K562 (cell line): ENCODE measurements around the gene TPI1. TPM values are rescaled to one million over a fixed set of nuclear protein-coding genes. Genes with fewer than 3 reads are reported as not detected.
A peak's percentile ranks its signal among the peaks of the same experiment; 100 is the strongest.

Experiments used
- ATAC-seq: fragments of 200-7000 bp; cut with Tn5 transposase; 3 replicates; pipeline ENCODE4 v1.9.1; 2020; ENCODE audit warnings: moderate library complexity
- BruUV-seq: library from RNA; stranded (reverse); fragments of 400-500 nt; replicated peaks from 2 replicates; lab custom pipeline; 2021; lab: Mats Ljungman, UMichigan
- CTCF ChIA-PET: fragments of 300-600 bp; formaldehyde crosslinking; extraction: SDS; loops from one replicate; lab custom pipeline; 2021; ENCODE audit warnings: low intra/inter-chr PET ratio; lab: Yijun Ruan, JAX
- POLR2A ChIA-PET: fragments of 300-600, 350-650 bp; sonication (Branson Sonifier 250); formaldehyde crosslinking; extraction: SDS; loops from one replicate; lab custom pipeline; 2021; ENCODE audit warnings: antibody characterized with exemption, inconsistent platforms; lab: Yijun Ruan, JAX
- DNase-seq, 4 experiments: peaks; one replicate each; pipeline versions ENCODE4 v3.0.0 to v3.0.0-alpha.2; 2011 to 2018; ENCODE audit warnings: low spot score in 3 of 4, mixed read lengths in 3 of 4; ENCODE audit errors: extremely low read depth in 1 of 4
- FAIRE-seq: peaks from 2 replicates; lab custom pipeline; 2011; peaks lifted over from hg19 to GRCh38; lab: Jason Lieb, UNC
- H2AFZ ChIP-seq: 2 replicates; pipeline ENCODE4 v1.6.0; 2011; ENCODE audit warnings: low read depth, low read length, control low read depth, inconsistent platforms
- H3K27ac ChIP-seq: fragments of 200-600 bp; 3 replicates; pipeline ENCODE4 v1.8.0; 2011; ENCODE audit warnings: low read depth, mild to moderate bottlenecking, control low read depth, inconsistent platforms, low read length, moderate library complexity, mixed read lengths; ENCODE audit errors: extremely low read depth
- H3K27me3 ChIP-seq, 2 experiments: fragments of 300-600 bp in 1 of 2; 2 replicates in 1 of 2; 3 replicates in 1 of 2; pipeline versions ENCODE4 v1.6.0 to v1.8.0; 2011; ENCODE audit warnings: inconsistent platforms in 2 of 2, low read length in 2 of 2, mild to moderate bottlenecking in 1 of 2, mixed read lengths in 1 of 2, moderate library complexity in 1 of 2; ENCODE audit not compliant: control insufficient read depth in 2 of 2, insufficient read depth in 2 of 2
- H3K36me3 ChIP-seq: fragments of 300-600 bp; 3 replicates; pipeline ENCODE4 v1.8.0; 2011; ENCODE audit warnings: mild to moderate bottlenecking, low read length, inconsistent platforms; ENCODE audit not compliant: control insufficient read depth, insufficient read depth
- H3K4me1 ChIP-seq, 2 experiments: fragments of 200-600 bp in 1 of 2; replicated peaks in 1 of 2; 2 replicates in 1 of 2; 3 replicates in 1 of 2; pipeline versions ENCODE4 v1.5.1 to v1.8.0; 2011; ENCODE audit warnings: inconsistent platforms in 2 of 2, low read length in 2 of 2, mild to moderate bottlenecking in 1 of 2, mixed read lengths in 1 of 2, moderate library complexity in 1 of 2; ENCODE audit not compliant: control insufficient read depth in 2 of 2, insufficient read depth in 2 of 2
- H3K4me2 ChIP-seq: 2 replicates; pipeline ENCODE4 v1.6.1; 2011; ENCODE audit warnings: low read length, control low read depth, inconsistent platforms, mixed read lengths; ENCODE audit not compliant: insufficient read depth
- H3K4me3 ChIP-seq: fragments of 200-600 bp; sonication (generic), shearing (Covaris generic); 2 replicates; pipeline ENCODE4 v1.5.1; 2016; ENCODE audit warnings: control low read depth, inconsistent platforms
- H3K79me2 ChIP-seq: fragments of 200-600 bp; 3 replicates; pipeline ENCODE4 v1.8.0; 2011; ENCODE audit warnings: low read length, inconsistent platforms; ENCODE audit not compliant: control insufficient read depth, insufficient read depth
- H3K9ac ChIP-seq, 2 experiments: 2 replicates each; pipeline versions ENCODE4 v1.6.0 to v1.6.1; 2011; ENCODE audit warnings: low read depth in 2 of 2, low read length in 2 of 2, control low read depth in 1 of 2, inconsistent platforms in 1 of 2, mild to moderate bottlenecking in 1 of 2, mixed read lengths in 1 of 2; ENCODE audit not compliant: insufficient read depth in 1 of 2
- H3K9me1 ChIP-seq: one replicate; pipeline ENCODE4 v1.6.0; 2011; ENCODE audit warnings: inconsistent platforms, mild to moderate bottlenecking, low read length, moderate library complexity; ENCODE audit not compliant: control insufficient read depth, insufficient read depth
- H3K9me3 ChIP-seq: replicated peaks from 2 replicates; pipeline ENCODE4 v1.5.1; 2011; ENCODE audit warnings: low read depth, low read length, inconsistent platforms; ENCODE audit not compliant: control insufficient read depth, insufficient read depth
- H4K20me1 ChIP-seq: replicated peaks from 2 replicates; pipeline ENCODE4 v1.6.1; 2011; ENCODE audit warnings: low read length, inconsistent platforms, mixed read lengths; ENCODE audit not compliant: control insufficient read depth, insufficient read depth
- CBX2 ChIP-seq: fragments of 200-600 bp; sonication (generic); IDR thresholded peaks from one replicate; pipeline ENCODE4 v1.6.1; 2012; ENCODE audit warnings: mild to moderate bottlenecking, low read length, inconsistent platforms; ENCODE audit not compliant: insufficient read depth, poor library complexity, severe bottlenecking
- HMGN3 ChIP-seq: IDR thresholded peaks from 2 replicates; pipeline ENCODE4 v1.6.1; 2011; ENCODE audit warnings: borderline replicate concordance, low read depth, mild to moderate bottlenecking, mixed read lengths, low read length; ENCODE audit not compliant: insufficient read length; ENCODE audit errors: extremely low read depth
- KDM5B ChIP-seq: fragments of 200-600 bp; sonication (generic); IDR thresholded peaks from 2 replicates; pipeline ENCODE4 v1.6.1; 2012; ENCODE audit warnings: low read depth, mild to moderate bottlenecking, moderate library complexity, low read length, control low read depth, inconsistent platforms; ENCODE audit not compliant: insufficient replicate concordance
- MTA3 ChIP-seq: fragments of 450-650 bp; formaldehyde crosslinking; IDR thresholded peaks from 2 replicates; pipeline ENCODE4 v1.6.1; 2017; ENCODE audit warnings: mild to moderate bottlenecking, borderline replicate concordance
- RBFOX2 ChIP-seq: fragments of 200-400 bp; formaldehyde crosslinking; IDR thresholded peaks from 2 replicates; pipeline ENCODE4 v1.6.1; 2017; ENCODE audit warnings: low read depth, mild to moderate bottlenecking, low read length, moderate library complexity
- ZNF133 ChIP-seq: fragments of 250-450 bp; sonication (Bioruptor Pico); IDR thresholded peaks from 2 replicates; pipeline ENCODE4 v1.4.0; 2020; ENCODE audit warnings: mild to moderate bottlenecking
- WGBS: fragments of 100-300 bp; shearing (Covaris generic); methylation state at CpG from one replicate; pipeline ENCODE4 v1.1.6; 2016; ENCODE audit warnings: low coverage, mixed read lengths; ENCODE audit not compliant: insufficient coverage; ENCODE audit errors: missing lambda C conversion rate; 5-methylcytosine and 5-hydroxymethylcytosine counted together
- in situ Hi-C: fragments of 300-500 bp; cut with MboI; formaldehyde crosslinking; loops from 4 replicates; pipeline ENCODE4 v1.15.0; 2018; ENCODE audit warnings: inconsistent platforms, mixed read lengths
- intact Hi-C: fragments of 100-400 bp; cut with micrococcal nuclease; formaldehyde crosslinking; loops from 2 replicates; pipeline ENCODE4 v1.14.2; 2022
- polyA plus RNA-seq, 8 experiments: library from polyadenylated mRNA; depleted of rRNA in 4 of 8; stranded (reverse) in 5 of 8; unstranded in 3 of 8; fragments of >200 nt; fragmentation: Nextera tagmentation in 2 of 8; fragmentation: Illumina TruSeq in 1 of 8; extraction: Ambion mirVana in 2 of 8; extraction: Trizol in 1 of 8; gene quantifications; 2 replicates each; pipeline versions ENCODE4 v1.2.1 to v1.2.3, GENCODE V29; 2011 to 2014; ENCODE audit warnings: inconsistent platforms in 1 of 8, missing spikeins in 1 of 8
- total RNA-seq, 7 experiments: library from RNA; depleted of rRNA in 6 of 7; stranded (reverse); fragments of >200 nt in 6 of 7; fragmentation: Illumina TruSeq in 2 of 7; extraction: Trizol in 2 of 7; gene quantifications; 2 replicates each; pipeline versions ENCODE4 v1.2.1 to v1.2.3, GENCODE V29; 2011 to 2021; ENCODE audit warnings: low replicate concordance in 1 of 7
- TF ChIP-seq, protein P1 (sequence below): IDR thresholded peaks from 2 replicates; pipeline ENCODE4 v1.6.1; 2016; ENCODE audit warnings: missing genetic modification characterization, missing compliant biosample characterization
- TF ChIP-seq, protein P2 (sequence below): fragments of 450-650 bp; IDR thresholded peaks from 2 replicates; pipeline ENCODE4 v1.6.1; 2016
- TF ChIP-seq, protein P3 (sequence below), 2 experiments: fragments of 450-650 bp; IDR thresholded peaks; 2 replicates each; pipeline ENCODE4 v1.6.1; 2018; ENCODE audit warnings: mild to moderate bottlenecking in 2 of 2, low read depth in 1 of 2; ENCODE audit not compliant: partially characterized antibody in 2 of 2
- TF ChIP-seq, protein P4 (sequence below), 2 experiments: IDR thresholded peaks; 2 replicates each; pipeline ENCODE4 v1.6.1; 2011; ENCODE audit warnings: borderline replicate concordance in 1 of 2, control low read depth in 1 of 2, low read depth in 1 of 2, low read length in 1 of 2, mild to moderate bottlenecking in 1 of 2, mixed read lengths in 1 of 2, moderate library complexity in 1 of 2; ENCODE audit not compliant: insufficient read depth in 1 of 2, insufficient read length in 1 of 2, poor library complexity in 1 of 2, severe bottlenecking in 1 of 2; ENCODE audit errors: extremely low read depth in 1 of 2

Gene TPI1
- total and polyA plus RNA-seq, 9 of the 15 experiments (the other 6 are each of a cell fraction or from before 2014, with no cell fraction given): 662 to 4,971 (median 892) TPM

DNA sequence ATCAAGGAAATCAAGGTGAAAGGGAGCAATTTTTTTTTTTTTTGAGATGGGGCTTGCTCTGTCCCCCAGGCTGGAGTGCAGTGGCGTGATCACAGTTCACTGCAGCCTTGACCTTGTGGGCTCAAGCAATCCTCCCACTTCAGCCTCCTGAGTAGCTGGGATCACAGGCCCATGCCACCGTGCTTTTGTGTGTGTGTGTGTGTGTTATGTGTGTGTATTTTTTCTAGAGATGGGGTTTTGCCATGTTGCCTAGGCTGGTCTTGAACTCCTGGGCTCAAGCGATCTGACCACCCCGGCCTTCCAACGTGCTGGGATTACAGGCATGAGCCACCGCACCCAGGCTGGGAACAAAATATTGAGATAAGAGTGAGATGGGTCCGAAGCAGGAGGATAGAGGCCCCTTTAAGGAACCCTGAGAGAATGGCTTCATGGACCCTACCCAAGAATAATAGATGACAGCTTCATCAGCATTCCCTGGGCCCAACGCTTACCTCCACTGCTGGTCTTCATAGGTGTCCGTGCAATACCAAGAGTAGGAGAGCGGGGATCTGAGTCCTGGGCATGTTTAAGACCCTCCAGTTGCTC lies 17.3 kb upstream of the TPI1 start (continued):
- TF ChIP-seq, protein P1, sequence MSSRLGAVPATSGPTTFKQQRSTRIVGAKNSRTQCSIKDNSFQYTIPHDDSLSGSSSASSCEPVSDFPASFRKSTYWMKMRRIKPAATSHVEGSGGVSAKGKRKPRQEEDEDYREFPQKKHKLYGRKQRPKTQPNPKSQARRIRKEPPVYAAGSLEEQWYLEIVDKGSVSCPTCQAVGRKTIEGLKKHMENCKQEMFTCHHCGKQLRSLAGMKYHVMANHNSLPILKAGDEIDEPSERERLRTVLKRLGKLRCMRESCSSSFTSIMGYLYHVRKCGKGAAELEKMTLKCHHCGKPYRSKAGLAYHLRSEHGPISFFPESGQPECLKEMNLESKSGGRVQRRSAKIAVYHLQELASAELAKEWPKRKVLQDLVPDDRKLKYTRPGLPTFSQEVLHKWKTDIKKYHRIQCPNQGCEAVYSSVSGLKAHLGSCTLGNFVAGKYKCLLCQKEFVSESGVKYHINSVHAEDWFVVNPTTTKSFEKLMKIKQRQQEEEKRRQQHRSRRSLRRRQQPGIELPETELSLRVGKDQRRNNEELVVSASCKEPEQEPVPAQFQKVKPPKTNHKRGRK: no peak
- no peak for TF ChIP-seq HMGN3
- TF ChIP-seq, protein P2, sequence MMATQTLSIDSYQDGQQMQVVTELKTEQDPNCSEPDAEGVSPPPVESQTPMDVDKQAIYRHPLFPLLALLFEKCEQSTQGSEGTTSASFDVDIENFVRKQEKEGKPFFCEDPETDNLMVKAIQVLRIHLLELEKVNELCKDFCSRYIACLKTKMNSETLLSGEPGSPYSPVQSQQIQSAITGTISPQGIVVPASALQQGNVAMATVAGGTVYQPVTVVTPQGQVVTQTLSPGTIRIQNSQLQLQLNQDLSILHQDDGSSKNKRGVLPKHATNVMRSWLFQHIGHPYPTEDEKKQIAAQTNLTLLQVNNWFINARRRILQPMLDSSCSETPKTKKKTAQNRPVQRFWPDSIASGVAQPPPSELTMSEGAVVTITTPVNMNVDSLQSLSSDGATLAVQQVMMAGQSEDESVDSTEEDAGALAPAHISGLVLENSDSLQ: no peak

DNA sequence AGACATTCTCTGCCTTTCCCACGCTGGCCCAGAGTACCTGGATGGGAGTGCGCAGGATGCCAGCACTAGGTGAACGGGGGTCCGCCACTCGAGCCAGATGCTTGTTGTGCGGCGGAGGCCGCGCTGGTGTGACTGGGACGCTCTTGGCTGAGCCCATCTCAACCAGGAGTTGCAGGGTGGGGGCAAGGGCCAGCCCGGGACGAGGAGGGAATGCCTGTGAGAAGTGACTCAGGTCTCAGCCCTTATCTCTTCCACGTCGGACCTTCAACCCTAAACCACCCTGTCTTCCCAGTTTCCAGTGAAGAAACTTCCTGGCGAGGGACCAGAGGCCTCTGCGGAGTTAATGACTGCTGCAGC lies 16.6 kb upstream of the TPI1 start:
- Histone ChIP-seq H3K4me1 (peaks cover 12 to 18% of the 10 kb centered on the region in 2 experiments; a peak in 4 of 5 replicates), H3K4me3 (peak overlapping the region; percentile 79), H3K9me3 (no peaks in the 10 kb centered on the region), H3K27me3 (no peaks in the 10 kb centered on the region), H3K9ac (peak overlapping the region; percentile 89 to 96), H3K27ac (peak overlapping the region; percentile 87), H2AFZ (peak overlapping the region; percentile 46), H3K36me3 (peaks cover 67% of the 10 kb centered on the region; the same call in 2 of the 3 replicates), H3K9me1 (peaks cover 3% of the 10 kb centered on the region), H3K79me2 (peaks cover 53% of the 10 kb centered on the region), H3K4me2 (peak overlapping the region; percentile 88), H4K20me1 (no peaks in the 10 kb centered on the region; the same call in 1 of the 2 replicates)
- in situ Hi-C loops: no loop called here
- ATAC-seq (no peak), FAIRE-seq (no peak), DNase-seq (peak; percentile 26 to 52 (median 42))
- WGBS: 2% methylated on average over 16 of the region's 16 CpGs
- intact Hi-C loops: no loop called here
- TSS peak; percentile 81 for BruUV-seq
- CTCF ChIA-PET: no interaction called here
- POLR2A ChIA-PET: interaction anchor here (1.2 to 7.4 kb wide), 7 partner anchors 10 to 127 kb away, joined by 3 to 174 read pairs (median 7); partner anchors contain the start of genes C12orf57, COPS7A, GNB3 and SPSB2
- TF ChIP-seq ZNF133 (CRISPR knock-in tag) (no peak), KDM5B (peak; percentile 22), RBFOX2 (peak; percentile 72), CBX2 (no peak), MTA3 (0 out of 2 replicates have a peak, but pooled peaks have one; percentile 3)
- TF ChIP-seq, protein P3, sequence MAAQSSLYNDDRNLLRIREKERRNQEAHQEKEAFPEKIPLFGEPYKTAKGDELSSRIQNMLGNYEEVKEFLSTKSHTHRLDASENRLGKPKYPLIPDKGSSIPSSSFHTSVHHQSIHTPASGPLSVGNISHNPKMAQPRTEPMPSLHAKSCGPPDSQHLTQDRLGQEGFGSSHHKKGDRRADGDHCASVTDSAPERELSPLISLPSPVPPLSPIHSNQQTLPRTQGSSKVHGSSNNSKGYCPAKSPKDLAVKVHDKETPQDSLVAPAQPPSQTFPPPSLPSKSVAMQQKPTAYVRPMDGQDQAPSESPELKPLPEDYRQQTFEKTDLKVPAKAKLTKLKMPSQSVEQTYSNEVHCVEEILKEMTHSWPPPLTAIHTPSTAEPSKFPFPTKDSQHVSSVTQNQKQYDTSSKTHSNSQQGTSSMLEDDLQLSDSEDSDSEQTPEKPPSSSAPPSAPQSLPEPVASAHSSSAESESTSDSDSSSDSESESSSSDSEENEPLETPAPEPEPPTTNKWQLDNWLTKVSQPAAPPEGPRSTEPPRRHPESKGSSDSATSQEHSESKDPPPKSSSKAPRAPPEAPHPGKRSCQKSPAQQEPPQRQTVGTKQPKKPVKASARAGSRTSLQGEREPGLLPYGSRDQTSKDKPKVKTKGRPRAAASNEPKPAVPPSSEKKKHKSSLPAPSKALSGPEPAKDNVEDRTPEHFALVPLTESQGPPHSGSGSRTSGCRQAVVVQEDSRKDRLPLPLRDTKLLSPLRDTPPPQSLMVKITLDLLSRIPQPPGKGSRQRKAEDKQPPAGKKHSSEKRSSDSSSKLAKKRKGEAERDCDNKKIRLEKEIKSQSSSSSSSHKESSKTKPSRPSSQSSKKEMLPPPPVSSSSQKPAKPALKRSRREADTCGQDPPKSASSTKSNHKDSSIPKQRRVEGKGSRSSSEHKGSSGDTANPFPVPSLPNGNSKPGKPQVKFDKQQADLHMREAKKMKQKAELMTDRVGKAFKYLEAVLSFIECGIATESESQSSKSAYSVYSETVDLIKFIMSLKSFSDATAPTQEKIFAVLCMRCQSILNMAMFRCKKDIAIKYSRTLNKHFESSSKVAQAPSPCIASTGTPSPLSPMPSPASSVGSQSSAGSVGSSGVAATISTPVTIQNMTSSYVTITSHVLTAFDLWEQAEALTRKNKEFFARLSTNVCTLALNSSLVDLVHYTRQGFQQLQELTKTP (IDR thresholded peaks at IDR 0.05; ENCODE audit: low read depth in 1 of 2, partially characterized antibody in 2 of 2): no peak
- TF ChIP-seq, protein P4, sequence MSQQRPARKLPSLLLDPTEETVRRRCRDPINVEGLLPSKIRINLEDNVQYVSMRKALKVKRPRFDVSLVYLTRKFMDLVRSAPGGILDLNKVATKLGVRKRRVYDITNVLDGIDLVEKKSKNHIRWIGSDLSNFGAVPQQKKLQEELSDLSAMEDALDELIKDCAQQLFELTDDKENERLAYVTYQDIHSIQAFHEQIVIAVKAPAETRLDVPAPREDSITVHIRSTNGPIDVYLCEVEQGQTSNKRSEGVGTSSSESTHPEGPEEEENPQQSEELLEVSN (IDR thresholded peaks at IDR 0.05; ENCODE audit: borderline replicate concordance in 1 of 2, extremely low read depth in 1 of 2, insufficient read depth in 1 of 2, insufficient read length in 1 of 2, low read depth in 1 of 2, low read length in 1 of 2, poor library complexity in 1 of 2, severe bottlenecking in 1 of 2): peak in 1 of 2 experiments; percentile 7
